NCI-H345 treated with DMSO at 0.1 percent for 48 hours (cell line): ENCODE data around the gene RBM4B.
"Not testable (repeated sequence)": the region's sequence is repeated elsewhere in the genome, so short reads cannot be mapped to it uniquely, and the experiment has no call there.

Experiments
- DNase-seq: peaks from one replicate; lab custom pipeline; 2025; ENCODE audit not compliant: unreplicated experiment; lab: John Stamatoyannopoulos, UW

The RBM4B gene

DNA sequence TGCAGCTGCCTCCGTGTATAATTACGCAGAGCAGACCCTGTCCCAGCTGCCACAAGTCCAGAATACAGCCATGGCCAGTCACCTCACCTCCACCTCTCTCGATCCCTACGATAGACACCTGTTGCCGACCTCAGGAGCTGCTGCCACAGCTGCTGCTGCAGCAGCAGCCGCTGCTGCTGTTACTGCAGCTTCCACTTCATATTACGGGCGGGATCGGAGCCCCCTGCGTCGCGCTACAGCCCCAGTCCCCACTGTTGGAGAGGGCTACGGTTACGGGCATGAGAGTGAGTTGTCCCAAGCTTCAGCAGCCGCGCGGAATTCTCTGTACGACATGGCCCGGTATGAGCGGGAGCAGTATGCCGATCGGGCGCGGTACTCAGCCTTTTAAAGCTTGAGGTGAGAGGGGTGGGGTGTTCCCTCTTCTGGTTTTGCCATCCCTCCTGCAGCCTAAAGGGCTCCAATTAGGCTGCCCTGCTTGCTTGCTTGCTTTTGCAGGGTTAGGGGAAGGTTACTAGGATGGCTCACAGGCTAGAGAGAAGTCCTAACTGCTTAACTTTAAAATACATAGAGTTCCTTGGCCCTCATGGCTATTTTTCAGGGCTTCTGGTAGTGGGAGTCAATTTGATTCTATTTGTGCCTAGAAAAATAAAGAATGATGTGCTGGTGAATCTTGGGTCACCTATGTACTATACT, 33.8 kb downstream of the RBM4B start:
- DNase-seq, result no peak

- DNase-seq, result no peak
Observed at GRCh38 chr11:66641834-66642233, 35.9 kb downstream of the RBM4B start.

DNA sequence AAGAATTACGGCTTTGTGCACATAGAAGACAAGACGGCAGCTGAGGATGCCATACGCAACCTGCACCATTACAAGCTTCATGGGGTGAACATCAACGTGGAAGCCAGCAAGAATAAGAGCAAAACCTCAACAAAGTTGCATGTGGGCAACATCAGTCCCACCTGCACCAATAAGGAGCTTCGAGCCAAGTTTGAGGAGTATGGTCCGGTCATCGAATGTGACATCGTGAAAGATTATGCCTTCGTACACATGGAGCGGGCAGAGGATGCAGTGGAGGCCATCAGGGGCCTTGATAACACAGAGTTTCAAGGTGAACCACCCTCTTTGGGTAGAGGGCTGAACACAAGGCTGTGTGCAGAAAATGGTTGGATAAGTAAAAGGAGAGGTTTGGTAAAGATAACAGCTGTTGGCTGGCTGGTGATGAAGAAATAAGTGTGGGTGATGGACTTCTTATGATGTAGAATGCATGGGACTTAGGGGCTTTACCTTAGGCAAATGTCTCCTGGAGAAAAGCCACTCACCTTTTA, 37.8 kb downstream of the RBM4B start:
- not testable (repeated sequence) for DNase-seq

GRCh38 chr11:66639066-66639813, 38.4 kb downstream of the RBM4B start:
- no peak for DNase-seq

DNA sequence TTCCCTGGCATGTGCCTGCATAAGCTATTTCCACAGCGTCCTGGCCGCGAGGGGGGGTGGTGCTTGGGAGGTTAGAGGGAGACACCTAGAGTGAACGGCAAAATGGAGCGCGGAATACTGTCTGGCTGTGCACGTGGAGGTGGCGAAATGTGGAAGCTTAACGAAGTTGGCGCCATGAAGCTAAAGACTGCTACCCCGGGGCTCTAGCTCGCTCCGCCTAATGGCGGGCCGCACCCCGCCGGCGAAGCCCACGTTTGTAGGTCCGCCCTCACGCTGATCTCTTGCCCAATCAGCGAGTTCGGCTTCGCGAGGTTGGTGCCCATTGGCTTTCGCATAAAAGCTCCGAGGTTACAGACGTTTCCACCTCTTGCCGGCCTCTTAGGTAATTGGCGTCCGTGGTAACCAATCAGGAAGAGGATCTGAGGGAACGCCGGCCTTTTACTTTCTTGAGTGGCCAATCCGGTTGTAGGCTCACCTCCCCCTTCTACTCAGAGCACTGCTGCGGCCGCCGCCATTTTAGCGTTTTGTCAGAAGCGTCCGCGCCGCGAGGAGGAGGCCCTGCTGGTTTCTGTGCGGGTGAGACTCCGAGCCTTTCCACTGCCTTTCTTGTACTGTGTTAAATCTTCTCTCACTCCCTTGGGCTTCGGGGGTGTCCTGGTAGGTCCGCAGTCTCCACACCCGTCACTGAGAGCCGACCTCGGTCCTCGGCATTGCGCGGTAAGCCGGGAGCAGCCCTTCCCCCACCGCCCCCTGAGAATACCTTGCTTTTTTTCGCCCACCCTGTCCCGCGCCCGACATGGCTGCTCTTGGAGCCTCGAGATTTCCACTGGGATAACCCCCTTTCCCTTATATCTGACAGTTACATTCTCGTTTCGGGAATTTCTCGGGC, 39.3 kb downstream of the RBM4B start, which contains the start of gene RBM4:
RBM4 (plus strand) TSS at position 527 of the 889 bp plus-strand sequence. CDS start 1,009 bp downstream, outside the sequence.
- DNase-seq, result peak; percentile 99

DNA sequence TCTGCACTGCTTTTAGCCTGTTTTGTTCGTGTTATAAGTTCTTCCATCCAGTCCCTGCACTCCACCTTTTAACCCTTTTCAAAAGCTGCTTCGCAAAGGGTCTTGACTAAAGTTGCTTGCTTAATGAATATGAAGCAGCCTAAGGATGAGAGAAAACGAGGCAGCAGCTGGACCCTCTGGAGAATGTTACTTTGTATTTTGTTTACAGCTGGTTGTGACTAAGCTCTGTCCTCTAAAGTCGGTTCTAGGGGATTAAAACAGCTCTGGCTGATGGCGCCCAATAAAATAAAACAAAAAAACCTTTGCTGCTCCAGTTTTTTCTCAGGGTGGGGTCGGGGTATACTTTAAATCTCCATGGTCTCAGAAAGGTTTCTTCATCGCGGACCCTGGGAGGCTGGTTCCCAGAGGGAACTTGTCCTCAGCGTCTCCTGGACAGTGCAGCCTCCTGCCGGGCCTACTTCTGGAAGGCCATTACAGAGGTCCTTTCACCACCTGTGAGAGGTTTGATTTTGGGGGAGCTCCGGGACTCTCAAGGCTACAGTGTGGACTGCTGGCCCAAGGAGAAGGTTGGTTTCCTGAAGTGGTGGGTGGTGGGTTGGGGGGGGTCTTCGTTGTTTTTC, 40.0 kb downstream of the RBM4B start:
- DNase-seq, result no peak

DNA sequence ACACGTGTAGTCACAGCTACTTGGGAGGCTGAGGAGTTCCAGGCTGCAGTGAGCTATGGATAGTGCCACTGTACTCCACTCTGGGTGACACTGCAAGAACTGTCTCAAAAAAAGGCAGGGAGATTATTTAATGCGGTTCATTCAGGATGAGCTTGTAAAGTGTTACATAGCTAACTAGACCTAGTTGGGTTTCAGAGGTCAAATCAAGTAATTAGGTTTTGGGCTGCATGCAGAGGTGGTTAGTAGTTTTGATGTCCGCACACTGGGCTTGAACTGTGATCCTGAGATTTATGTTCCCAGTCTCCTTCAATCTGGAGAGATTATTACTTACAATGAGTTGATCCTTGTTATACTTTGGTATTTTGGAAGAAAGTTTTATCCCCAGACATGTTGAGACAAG, 41.3 kb downstream of the RBM4B start:
- DNase-seq, result no peak

DNA sequence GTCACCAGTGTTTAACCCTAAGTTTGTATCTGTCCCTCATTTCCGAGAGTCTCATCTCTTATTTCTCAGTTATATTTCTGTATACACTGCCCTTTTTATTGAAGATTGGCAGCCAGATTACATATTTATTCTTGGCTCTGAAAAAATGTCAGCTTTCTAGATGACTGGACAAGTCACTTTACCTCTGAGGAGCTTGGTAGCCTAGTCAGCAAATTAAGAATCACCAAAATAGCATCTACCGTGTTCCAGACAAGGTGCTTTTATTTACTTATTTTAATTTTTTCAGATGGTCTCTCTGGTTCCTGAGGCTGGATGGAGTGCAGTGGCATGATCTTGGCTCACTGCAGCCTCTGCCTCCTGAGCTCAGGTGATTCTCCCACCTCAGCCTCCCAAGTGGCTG, 44.7 kb downstream of the RBM4B start:
- no peak for DNase-seq

GRCh38 chr11:66631883-66632282, 45.8 kb downstream of the RBM4B start:
- DNase-seq, result no peak

GRCh38 chr11:66629356-66629755, 48.3 kb downstream of the RBM4B start:
- DNase-seq, result no peak

- no peak for DNase-seq
Observed at GRCh38 chr11:66628061-66628603, 49.6 kb downstream of the RBM4B start.

- DNase-seq, result no peak
Observed at GRCh38 chr11:66626926-66627325, 50.8 kb downstream of the RBM4B start.

GRCh38 chr11:66626382-66626781, 51.3 kb downstream of the RBM4B start:
- no peak for DNase-seq

- no peak for DNase-seq
Observed at GRCh38 chr11:66625752-66626149, 51.9 kb downstream of the RBM4B start.

GRCh38 chr11:66625041-66625751, 52.5 kb downstream of the RBM4B start:
- DNase-seq, result no peak

GRCh38 chr11:66624450-66624849, 53.2 kb downstream of the RBM4B start:
- DNase-seq, result no peak

GRCh38 chr11:66619080-66619554, 58.6 kb downstream of the RBM4B start:
- DNase-seq, result no peak

DNA sequence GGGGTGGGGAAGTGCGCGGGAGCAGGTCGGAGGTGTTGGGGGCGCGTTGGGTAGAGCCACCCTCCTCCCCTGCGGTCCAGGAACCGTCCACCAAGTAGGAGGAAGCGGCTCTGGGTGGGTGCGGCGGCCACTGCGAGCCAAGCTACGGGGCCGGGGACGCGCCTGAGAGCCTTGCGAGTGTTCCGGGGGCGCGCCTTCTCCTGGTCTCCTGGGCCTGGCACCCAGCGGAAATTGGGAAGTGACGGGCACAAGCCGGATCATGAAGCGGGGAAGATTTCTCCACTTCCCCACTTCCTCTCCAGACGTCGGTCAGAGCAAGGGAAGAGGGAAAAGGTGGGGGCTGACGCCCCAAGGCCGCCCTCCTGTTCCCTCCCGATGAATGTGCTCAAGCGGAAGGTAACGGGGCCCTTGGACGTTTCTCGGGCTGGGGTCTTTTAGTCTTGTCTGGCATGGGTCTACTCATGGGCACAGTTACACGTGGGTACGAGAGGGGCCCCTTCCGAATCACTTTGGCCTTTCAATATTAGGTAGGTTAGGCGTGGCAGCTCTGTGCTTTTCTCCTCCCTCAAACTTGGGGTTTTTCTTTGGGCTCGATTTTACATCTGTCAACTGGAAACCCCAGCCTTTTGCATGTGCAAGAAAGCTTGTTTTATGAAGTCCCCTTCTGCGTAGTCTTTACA, 60.4 kb downstream of the RBM4B start:
- DNase-seq, result no peak
